Inflammatory macrophage (primary cell): Measurements from ENCODE around the gene P2RY12.

Experiments used
- DNase-seq, 2 donors: peaks; one replicate each; pipeline ENCODE4 v3.0.0-alpha.2; 2020 to 2022
- total RNA-seq, 18 experiments: gene quantifications; one replicate each; lab custom pipeline; 2026; ENCODE audit warnings: mixed read lengths in 6 of 18, inconsistent platforms in 2 of 18; lab: John Stamatoyannopoulos, UW

P2RY12 gene
- total RNA-seq, result 0.08 to 3.4 (median 0.58) reads per million in 18 experiments

GRCh38 chr3:151384741-151385174 lies at the start of gene P2RY12:
Gene P2RY12 (minus strand): TSS chr3:151384753. CDS start chr3:151338845, 45,908 bp downstream.
- peak; percentile 68 to 93 for DNase-seq

- DNase-seq, result no peak
Observed at GRCh38 chr3:151432616-151433372, 48.2 kb upstream of the P2RY12 start.

GRCh38 chr3:151431940-151432339 lies 47.4 kb upstream of the P2RY12 start:
- DNase-seq, result peak in 1 of 2 donors; percentile 18

- DNase-seq, result no peak
Observed at GRCh38 chr3:151430821-151431484, 46.4 kb upstream of the P2RY12 start.

GRCh38 chr3:151428386-151428785 lies 43.8 kb upstream of the P2RY12 start:
- no peak for DNase-seq

- no peak for DNase-seq
Observed at GRCh38 chr3:151426341-151426657, 41.7 kb upstream of the P2RY12 start.

- DNase-seq, result no peak
Observed at GRCh38 chr3:151425627-151426340, 41.2 kb upstream of the P2RY12 start.

GRCh38 chr3:151423091-151423490 lies 38.5 kb upstream of the P2RY12 start:
- no peak for DNase-seq

- peak; percentile 10 to 17 for DNase-seq
Observed at GRCh38 chr3:151421938-151422337, 37.4 kb upstream of the P2RY12 start.

- DNase-seq, result no peak
Observed at GRCh38 chr3:151419806-151420205, 35.3 kb upstream of the P2RY12 start.

GRCh38 chr3:151415289-151415688 lies 30.7 kb upstream of the P2RY12 start:
- DNase-seq, result no peak

GRCh38 chr3:151412989-151413388 lies 28.4 kb upstream of the P2RY12 start:
- peak in 1 of 2 donors; percentile 16 for DNase-seq

GRCh38 chr3:151410891-151411559 lies 26.5 kb upstream of the P2RY12 start:
- no peak for DNase-seq

- no peak for DNase-seq
Observed at GRCh38 chr3:151407928-151408327, 23.4 kb upstream of the P2RY12 start.

- DNase-seq, result peak; percentile 28 to 60
Observed at GRCh38 chr3:151404316-151404715, 19.8 kb upstream of the P2RY12 start.

- DNase-seq, result peak in 1 of 2 donors; percentile 15
Observed at GRCh38 chr3:151403246-151403645, 18.7 kb upstream of the P2RY12 start.

GRCh38 chr3:151402349-151402748 lies 17.8 kb upstream of the P2RY12 start:
- no peak for DNase-seq

GRCh38 chr3:151400341-151400740 lies 15.8 kb upstream of the P2RY12 start:
- DNase-seq, result no peak

GRCh38 chr3:151398895-151399294 lies 14.3 kb upstream of the P2RY12 start:
- DNase-seq, result peak in 1 of 2 donors; percentile 16

- DNase-seq, result peak; percentile 79 to 81
Observed at GRCh38 chr3:151395806-151396205, 11.3 kb upstream of the P2RY12 start.

- DNase-seq, result no peak
Observed at GRCh38 chr3:151394611-151395010, 10.1 kb upstream of the P2RY12 start.

GRCh38 chr3:151393941-151394340 lies 9.4 kb upstream of the P2RY12 start:
- no peak for DNase-seq
